HG03442 (cell line): ENCODE results near the gene TAF1.
"Not testable (repeated sequence)": the region's sequence is repeated elsewhere in the genome, so short reads cannot be mapped to it uniquely, and the experiment has no call there.

Experiments
- ATAC-seq: cut with Tn5 transposase; IDR thresholded peaks from one replicate; pipeline ENCODE4 v1.9.1; 2021; ENCODE audit warnings: mild to moderate bottlenecking, moderate library complexity; ENCODE audit not compliant: unreplicated experiment

Gene TAF1, protein sequence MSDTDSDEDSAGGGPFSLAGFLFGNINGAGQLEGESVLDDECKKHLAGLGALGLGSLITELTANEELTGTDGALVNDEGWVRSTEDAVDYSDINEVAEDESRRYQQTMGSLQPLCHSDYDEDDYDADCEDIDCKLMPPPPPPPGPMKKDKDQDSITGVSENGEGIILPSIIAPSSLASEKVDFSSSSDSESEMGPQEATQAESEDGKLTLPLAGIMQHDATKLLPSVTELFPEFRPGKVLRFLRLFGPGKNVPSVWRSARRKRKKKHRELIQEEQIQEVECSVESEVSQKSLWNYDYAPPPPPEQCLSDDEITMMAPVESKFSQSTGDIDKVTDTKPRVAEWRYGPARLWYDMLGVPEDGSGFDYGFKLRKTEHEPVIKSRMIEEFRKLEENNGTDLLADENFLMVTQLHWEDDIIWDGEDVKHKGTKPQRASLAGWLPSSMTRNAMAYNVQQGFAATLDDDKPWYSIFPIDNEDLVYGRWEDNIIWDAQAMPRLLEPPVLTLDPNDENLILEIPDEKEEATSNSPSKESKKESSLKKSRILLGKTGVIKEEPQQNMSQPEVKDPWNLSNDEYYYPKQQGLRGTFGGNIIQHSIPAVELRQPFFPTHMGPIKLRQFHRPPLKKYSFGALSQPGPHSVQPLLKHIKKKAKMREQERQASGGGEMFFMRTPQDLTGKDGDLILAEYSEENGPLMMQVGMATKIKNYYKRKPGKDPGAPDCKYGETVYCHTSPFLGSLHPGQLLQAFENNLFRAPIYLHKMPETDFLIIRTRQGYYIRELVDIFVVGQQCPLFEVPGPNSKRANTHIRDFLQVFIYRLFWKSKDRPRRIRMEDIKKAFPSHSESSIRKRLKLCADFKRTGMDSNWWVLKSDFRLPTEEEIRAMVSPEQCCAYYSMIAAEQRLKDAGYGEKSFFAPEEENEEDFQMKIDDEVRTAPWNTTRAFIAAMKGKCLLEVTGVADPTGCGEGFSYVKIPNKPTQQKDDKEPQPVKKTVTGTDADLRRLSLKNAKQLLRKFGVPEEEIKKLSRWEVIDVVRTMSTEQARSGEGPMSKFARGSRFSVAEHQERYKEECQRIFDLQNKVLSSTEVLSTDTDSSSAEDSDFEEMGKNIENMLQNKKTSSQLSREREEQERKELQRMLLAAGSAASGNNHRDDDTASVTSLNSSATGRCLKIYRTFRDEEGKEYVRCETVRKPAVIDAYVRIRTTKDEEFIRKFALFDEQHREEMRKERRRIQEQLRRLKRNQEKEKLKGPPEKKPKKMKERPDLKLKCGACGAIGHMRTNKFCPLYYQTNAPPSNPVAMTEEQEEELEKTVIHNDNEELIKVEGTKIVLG (N-terminal part only)

DNA sequence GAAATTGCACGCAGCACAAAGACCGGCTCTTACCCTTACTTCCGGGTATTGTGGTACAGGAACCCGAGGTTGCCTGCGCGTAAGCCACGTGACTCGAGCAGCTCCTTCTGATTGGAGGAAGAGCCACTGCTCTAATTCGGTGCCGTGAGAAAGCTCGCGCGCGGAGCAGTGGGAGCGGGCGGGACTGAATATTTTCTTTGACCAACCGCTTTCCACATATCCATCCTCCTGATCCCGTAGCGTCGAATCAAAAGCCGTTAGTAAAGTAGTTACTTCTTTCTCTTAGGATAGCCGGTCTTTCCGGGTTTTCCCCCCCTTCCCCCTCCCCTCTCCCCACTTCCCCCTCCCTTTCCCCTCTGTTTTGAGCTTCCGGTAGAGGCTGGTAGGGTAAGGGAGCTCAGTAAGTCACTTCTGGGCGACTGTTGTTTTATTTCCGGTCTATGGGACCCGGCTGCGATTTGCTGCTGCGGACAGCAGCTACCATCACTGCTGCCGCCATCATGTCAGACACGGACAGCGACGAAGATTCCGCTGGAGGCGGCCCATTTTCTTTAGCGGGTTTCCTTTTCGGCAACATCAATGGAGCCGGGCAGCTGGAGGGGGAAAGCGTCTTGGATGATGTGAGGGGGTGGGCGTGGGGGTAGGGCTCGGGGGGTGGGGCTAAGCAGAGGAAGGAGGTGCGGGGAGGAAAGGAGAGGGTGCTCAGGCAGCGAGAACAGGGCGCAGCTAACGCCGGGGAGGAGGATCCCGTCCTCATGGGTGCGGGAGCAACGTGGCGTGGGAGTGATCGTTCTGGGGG is at the start of gene TAF1:
TAF1 (plus strand) TSS at position 483 of the 799 bp plus-strand sequence; CDS start at position 501, 18 bp downstream.
- peak; percentile 89 for ATAC-seq

DNA sequence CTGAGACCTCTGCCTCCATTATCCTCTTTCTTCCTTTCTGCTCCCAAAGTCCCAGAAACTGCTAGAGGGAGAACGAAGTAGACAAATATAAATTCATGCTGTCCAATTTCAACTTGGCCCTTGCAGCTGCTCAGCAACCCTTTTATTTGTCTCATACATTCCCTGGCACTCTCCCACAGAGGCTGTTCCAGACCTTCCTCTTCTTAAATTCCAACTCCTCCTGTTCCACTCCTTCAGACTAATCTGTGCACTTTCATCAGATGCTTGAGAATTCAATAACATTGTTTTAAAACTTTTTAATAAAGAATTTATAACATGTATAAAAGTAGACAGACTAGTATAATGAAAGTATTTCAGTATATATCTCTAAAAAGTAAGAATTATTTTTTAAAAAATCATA is 49.2 kb upstream of the TAF1 start:
- not testable (repeated sequence) for ATAC-seq

DNA sequence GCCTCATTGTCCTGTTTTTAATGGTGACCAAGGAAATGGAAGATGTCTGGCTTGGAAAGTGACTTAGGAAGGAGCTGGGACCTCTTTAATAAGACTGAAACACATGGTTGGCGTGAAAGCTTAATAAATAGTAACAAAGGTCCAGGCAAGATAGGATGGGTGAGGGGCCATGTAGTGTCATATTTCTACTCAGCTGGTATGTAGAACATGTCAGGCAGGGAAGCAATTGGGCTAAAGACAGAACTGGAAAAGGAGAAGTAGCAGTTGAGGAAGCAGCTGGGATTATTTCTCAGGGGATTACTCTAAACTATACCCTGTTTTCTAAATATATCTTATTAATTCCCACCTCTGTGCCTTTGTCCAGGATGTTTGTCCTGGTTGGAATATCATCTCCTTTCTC is 46.0 kb upstream of the TAF1 start:
- no peak for ATAC-seq

DNA sequence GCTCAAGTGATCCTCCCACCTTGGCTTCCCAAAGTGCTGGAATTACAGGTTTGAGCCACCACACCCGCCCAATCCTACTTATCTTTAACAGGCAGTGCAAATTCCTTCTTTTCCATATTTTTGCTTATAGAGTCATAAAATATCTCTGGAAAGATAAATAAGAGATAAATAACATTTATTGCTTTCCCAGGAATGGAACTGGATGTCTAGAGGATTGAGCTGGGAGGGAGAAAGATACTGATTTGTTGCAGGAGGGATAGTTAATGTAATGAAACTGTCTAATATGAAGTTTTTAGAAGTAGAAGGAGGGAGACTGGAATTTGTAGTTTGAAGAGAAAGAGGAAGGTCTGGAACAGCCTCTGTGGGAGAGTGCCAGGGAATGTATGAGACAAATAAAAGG is 44.4 kb upstream of the TAF1 start:
- ATAC-seq = no peak

DNA sequence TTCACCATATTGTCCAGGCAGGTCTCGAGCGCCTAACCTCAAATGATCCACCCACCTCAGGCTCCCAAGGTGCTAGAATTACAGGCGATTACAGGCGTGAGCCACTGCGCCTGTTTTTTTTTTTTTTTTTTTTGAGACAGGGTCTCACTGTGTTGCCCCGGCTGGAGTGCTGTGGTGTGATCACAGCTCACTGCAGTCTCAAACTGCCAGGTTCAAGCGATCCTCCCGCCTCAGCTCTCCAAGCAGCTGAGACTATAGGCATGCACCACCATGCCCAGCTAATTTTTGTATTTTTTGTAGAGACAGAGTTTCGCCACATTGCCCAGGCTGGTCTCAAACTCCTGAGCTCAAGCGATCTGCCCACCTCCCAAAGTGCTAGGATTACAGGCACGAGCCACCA is 41.7 kb upstream of the TAF1 start:
- not testable (repeated sequence) for ATAC-seq

DNA sequence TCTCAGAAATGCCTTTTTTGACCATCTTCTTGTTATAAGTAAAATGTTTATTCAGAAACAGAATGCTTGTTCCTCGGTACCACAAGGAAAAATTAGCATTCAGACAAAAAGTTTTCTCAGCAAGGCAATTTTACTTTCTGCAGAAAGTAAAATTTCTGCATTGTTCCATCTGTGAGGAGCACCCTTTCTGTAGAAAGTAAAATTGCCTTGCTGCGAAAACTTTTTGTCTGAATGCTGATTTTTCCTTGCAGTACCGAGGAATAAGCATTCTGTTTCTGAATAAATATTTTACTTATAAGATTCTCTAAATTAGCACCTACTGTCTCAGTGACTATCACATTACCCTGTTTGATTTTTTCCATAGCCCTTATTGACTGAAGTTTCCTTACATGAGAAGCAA is 39.8 kb upstream of the TAF1 start:
- no peak for ATAC-seq

DNA sequence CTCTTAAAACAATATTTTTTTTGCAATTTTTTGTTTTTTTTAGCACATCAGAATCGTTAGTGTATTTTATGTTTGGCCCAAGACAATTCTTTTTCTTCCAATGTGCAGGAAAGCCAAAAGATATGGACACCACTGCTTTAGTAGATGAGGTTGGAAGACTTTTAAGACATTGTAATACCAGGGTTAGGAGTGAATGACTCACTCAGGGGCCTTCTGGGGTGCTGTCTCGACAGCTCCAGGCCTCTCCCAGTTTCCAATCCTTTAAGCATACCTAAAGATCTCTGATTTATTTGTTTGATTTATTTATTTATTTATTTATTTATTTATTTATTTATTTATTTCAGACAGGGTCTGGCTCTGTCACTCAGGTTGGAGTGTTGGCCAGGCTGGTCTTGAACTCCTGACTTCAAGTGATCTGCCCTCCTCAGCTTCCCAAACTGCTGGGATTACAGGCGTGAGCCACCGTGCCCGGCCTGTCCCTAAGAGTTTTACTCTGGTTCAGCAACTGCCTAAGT is 16.9 kb upstream of the TAF1 start:
- not testable (repeated sequence) for ATAC-seq

DNA sequence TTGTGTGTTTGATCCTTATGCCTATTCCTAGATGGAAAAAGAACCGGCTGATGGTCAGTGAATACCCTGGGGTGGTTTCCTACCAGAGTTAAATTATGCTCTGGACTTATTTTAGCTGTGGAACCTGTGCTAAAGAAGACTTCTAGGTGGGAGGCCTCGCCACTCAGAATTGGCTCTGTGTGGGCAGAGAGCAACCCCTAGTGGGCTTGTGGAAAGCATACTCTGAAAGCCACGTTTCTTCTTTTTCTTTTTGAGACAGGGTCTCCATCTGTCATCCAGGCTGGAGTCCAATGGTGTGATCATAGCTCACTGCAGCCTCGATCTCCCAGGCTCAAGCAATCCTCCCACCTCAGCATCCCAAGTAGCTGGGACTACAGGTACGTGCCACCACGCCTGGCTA is 16.3 kb upstream of the TAF1 start:
- not testable (repeated sequence) for ATAC-seq

DNA sequence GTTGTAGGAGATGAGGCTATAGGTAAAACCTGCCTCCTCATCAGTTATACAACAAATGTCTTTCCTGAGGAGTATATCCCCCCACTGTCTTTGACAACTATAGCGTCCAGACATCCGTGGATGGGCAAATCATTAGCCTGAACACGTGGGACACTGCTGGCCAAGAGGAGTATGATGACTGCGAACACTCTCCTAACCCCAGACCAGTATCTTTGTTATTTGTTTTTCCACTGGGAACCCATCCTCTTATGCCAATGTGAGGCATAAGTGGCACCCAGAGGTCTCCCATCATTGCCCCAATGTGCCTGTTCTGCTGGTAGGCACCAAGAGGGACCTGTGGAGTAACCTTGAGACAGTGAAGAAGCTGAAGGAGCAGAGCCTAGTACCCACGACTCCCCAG is 13.7 kb upstream of the TAF1 start:
- ATAC-seq = not testable (repeated sequence)

DNA sequence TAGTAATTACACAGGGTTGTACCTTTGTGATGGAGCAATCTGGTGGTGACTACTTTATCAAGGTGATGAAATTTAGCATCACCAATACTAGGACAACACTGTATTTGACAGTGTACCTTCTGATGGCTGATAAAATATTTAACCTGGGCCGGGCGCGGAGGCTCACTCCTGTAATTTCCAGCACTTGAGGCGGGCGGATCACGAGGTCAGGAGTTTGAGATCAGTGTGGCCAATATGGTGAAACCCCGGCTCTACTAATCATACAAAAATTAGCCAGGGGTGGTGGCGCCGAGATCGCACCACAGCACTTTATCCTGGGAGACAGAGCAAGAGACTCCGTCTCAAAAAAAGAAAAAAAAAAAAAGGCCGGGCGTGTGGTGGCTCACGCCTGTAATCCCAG is 1.9 kb upstream of the TAF1 start:
- no peak for ATAC-seq

DNA sequence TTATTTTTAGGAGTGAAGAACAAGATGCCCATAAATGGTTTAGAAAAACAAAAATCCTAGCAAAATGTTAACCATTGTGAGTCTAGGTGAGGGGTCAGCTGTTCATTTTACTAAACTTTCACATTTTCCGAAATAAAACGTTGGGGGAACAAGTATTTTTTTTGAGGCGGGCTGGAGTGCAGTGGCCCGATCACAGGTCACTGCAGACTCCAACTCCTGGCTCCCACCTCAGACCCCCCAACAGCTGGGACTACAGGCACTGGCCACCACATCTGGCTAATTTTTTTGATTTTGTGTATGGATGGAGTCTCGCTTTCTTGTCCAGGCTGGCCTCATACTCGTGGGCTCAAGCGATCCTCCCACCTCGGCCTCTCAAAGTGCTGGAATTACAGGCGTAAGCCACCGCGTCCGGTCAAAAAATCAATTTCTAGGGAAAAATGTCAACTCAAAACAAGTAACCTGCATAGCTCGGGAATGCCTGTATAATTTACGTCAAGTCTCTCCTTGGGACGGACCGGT is 742 bp upstream of the TAF1 start:
- ATAC-seq = no peak

DNA sequence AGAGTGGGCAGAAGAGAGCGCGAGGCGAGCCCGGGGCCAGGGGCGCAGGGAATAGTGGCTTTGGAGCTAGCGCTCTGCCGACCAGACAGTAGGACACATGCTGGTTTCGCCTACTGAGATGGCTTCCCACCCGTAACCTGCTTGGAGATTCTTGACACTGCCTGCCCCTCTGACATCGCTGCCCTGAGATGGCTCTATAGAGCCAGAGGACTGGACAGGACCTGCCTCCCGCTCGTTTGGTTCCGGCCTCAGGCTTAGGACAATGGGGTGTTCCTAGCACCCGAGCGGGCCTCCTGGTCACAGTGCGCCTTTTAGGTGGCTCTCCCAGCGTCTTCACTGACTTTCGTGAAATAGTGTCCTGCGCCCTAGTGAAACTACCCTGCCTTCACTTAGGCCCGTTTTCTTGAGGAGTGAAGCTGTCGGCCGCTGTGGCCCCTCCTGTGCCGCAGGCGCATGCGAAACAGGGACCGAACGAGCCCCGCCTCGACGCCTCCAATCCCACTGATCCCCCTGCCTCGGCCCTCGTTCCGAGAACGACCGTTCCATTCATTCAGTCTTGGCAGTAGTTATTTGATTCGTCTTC is 608 bp downstream of the TAF1 start:
- ATAC-seq = peak; percentile 4

DNA sequence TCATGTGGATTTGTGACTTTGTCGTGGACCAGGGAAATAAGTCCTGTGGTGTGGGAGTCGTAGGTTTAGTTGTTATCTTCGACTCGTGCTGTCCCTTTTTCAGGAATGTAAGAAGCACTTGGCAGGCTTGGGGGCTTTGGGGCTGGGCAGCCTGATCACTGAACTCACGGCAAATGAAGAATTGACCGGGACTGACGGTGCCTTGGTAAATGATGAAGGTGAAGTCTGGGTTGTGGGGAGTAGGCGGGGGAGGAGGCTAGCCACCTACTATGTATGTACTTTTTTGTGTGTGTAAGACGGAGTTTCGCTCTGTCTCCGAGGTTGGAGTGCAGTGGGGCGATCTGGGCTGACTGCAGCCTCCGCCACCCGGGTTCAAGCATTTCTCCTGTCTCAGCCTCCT is 1.2 kb downstream of the TAF1 start:
- ATAC-seq = no peak

DNA sequence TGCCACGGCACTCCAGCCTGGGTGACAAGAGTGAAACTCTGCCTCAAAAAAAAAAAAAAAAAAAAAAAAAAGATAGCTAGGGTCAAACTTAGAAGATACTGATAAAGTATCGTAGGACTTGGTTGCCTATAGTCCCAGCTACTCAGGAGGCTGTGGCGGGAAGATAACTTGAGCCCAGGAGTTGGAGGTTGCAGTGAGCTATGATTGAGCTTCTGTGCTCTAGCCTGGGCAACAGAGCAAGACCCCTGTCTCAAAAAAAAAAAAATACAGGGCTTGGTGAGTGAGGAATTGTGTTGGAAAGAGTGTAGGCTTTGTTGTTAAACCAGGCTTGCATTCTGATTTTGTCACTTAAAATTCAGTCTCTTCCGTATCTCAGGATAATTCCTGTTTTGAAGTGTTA is 6.2 kb downstream of the TAF1 start:
- no peak for ATAC-seq

DNA sequence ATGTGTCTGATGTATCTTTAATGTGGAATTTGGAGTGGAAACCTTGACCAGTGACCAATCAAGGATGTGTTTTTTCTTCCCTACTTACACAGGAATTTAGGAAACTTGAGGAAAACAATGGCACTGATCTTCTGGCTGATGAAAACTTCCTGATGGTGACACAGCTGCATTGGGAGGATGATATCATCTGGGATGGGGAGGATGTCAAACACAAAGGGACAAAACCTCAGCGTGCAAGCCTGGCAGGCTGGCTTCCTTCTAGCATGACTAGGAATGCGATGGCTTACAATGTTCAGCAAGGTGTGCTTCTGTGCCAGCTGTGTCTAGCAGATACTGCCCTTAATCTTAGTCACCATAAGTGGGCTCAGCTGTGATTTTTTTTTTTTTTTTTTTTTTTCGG is 12.6 kb downstream of the TAF1 start:
- ATAC-seq = no peak

DNA sequence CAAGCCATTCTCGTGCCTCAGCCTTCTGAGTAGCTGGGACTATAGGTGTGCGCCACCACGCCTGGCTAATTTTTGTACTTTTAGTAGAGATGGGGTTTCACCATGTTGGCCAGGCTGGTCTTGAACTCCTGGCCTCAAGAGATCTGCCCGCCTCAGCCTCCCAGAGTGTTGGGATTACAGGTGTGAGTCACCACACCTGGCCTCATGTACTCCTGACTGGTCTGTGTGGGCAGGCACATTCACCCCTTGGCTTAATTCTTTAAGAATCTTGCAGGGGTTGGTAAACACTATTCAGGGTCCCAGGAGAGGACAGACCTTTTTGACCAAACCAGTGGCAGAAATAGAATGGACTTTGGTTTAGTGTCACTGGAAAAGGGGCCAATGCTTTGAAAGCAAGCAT is 25.6 kb downstream of the TAF1 start:
- not testable (repeated sequence) for ATAC-seq

DNA sequence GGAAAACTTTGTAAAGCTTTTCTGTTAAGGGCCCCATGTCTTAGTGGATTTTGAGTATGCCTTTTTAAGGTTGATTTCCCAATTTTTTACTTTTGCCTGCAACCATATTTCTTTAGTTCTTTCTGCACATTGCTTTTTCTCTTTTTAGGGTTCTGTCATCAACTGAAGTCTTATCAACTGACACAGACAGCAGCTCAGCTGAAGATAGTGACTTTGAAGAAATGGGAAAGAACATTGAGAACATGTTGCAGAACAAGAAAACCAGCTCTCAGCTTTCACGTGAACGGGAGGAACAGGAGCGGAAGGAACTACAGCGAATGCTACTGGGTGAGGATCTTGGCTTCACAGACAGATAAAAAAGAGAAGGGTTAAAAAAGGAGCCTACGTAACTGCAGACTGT is 27.8 kb downstream of the TAF1 start:
- ATAC-seq = no peak

DNA sequence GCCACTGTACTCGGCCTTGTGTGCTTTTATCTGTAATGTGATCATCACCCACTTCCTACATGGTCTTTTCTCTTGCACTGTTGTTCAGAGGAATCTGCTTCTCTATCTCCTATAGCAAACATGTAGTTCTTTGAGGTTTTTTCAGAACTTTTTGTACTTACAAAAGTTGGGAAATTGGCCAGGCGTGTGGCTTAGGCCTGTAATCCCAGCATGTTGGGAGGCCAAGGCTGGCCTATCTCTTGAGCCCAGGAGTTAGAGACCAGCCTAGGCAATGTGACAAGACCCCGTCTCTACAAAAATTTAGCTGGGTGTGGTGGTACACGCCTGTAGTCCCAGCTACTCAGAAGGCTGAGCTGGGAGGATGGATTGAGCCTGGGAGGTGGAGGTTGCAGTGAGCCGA is 30.4 kb downstream of the TAF1 start:
- no peak for ATAC-seq

DNA sequence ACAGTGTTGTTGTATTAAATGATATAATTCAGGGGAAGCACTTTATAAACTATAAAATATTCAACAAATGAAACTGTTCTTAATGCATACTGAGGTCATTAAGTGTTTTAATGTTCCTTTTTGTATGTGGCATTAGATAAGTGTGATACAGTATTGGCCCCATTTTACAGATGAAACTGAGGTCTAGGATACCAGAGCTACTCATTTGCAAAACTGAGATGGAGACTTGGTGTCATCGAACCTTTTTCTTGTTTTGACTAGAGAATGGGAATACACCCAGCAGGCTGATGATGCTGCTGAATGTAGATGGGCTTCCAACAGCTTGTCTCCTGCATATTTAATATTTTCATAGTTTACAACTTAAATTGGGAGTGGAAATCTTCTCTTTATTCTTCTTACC is 34.6 kb downstream of the TAF1 start:
- ATAC-seq = no peak
